HFFc6 (cell line): Measurements from ENCODE around the gene CRYBB1. TPM values are rescaled to one million over a fixed set of nuclear protein-coding genes. Genes with fewer than 3 reads are reported as not detected.

Source experiments
- DNase-seq: peaks from one replicate; pipeline ENCODE4 v3.0.0-alpha.2; 2018
- H3K27ac Mint-ChIP-seq: 2 replicates; pipeline ENCODE4 v1.8.0; 2020; ENCODE audit warnings: mild to moderate bottlenecking, mixed read lengths
- H3K27me3 Mint-ChIP-seq: 2 replicates; pipeline ENCODE4 v1.8.0; 2021; ENCODE audit warnings: mild to moderate bottlenecking, moderate library complexity, mixed read lengths; ENCODE audit not compliant: insufficient read depth
- H3K36me3 Mint-ChIP-seq: 2 replicates; pipeline ENCODE4 v1.8.0; 2021; ENCODE audit warnings: low read depth, mixed read lengths
- H3K4me1 Mint-ChIP-seq: 2 replicates; pipeline ENCODE4 v1.8.0; 2020; ENCODE audit warnings: low read depth, mixed read lengths
- H3K4me3 Mint-ChIP-seq: 2 replicates; pipeline ENCODE4 v1.8.0; 2020; ENCODE audit warnings: mild to moderate bottlenecking, moderate library complexity, mixed read lengths
- H3K9me3 Mint-ChIP-seq: 2 replicates; pipeline ENCODE4 v1.8.0; 2020; ENCODE audit warnings: mild to moderate bottlenecking, mixed read lengths
- total RNA-seq, 6 experiments: library from RNA; stranded (reverse); fragmentation: NEBNext Ultra II Directional; extraction: Animal tissue kit (Norgen Biotek cat#: 25700); gene quantifications; 2 replicates in 1 of 6; 3 replicates in 5 of 6; pipeline ENCODE4 v1.2.3, GENCODE V29; 2021
- TF ChIP-seq, protein P1 (sequence below): fragments of 200-600 bp; sonication (generic); IDR thresholded peaks from 2 replicates; pipeline ENCODE4 v1.5.0; 2021; ENCODE audit warnings: antibody characterized with exemption, mild to moderate bottlenecking

The CRYBB1 gene
- total RNA-seq, 6 experiments from 2014 or later: not detected

DNA sequence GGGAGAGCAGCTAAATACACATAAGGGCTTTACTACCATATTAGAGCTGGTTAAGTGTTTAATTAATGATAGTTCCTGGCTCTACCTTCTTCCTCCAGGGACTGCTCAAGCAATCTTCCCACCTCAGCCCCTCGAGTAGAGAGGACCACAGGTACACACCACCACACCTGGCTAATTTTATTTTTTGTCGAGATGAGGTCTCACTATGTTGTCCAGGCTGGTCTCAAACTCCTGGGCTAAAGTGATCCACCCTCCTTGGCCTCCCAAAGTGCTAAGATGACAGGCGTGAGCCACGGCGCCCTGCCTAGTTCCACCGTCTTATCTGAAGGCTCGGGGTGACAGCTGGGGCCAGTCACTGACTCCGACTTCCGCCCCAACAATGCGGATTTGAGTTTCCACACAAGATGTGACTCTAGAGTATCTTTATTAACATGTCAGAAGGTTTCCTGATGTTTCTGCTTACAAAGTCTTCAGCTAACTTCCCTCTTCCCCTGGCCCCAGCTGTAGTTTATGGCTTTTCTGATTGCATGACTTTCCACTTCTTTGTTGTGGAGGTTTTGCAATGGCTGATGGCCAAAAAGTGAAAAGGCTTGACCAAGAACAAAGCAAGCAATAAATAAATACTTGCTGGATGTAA, 44.7 kb downstream of the CRYBB1 start:
- peaks cover 30% of the 10 kb centered on the region for H3K4me1 Mint-ChIP-seq
- H3K4me3 Mint-ChIP-seq: no peak overlapping the region
- H3K27ac Mint-ChIP-seq: no peak overlapping the region; the same call in 1 of the 2 replicates
- H3K36me3 Mint-ChIP-seq: peaks cover 28% of the 10 kb centered on the region
- peaks cover 2% of the 10 kb centered on the region for H3K27me3 Mint-ChIP-seq
- no peaks in the 10 kb centered on the region for H3K9me3 Mint-ChIP-seq
- no peak for DNase-seq
- TF ChIP-seq, protein P1, sequence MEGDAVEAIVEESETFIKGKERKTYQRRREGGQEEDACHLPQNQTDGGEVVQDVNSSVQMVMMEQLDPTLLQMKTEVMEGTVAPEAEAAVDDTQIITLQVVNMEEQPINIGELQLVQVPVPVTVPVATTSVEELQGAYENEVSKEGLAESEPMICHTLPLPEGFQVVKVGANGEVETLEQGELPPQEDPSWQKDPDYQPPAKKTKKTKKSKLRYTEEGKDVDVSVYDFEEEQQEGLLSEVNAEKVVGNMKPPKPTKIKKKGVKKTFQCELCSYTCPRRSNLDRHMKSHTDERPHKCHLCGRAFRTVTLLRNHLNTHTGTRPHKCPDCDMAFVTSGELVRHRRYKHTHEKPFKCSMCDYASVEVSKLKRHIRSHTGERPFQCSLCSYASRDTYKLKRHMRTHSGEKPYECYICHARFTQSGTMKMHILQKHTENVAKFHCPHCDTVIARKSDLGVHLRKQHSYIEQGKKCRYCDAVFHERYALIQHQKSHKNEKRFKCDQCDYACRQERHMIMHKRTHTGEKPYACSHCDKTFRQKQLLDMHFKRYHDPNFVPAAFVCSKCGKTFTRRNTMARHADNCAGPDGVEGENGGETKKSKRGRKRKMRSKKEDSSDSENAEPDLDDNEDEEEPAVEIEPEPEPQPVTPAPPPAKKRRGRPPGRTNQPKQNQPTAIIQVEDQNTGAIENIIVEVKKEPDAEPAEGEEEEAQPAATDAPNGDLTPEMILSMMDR: no peak

DNA sequence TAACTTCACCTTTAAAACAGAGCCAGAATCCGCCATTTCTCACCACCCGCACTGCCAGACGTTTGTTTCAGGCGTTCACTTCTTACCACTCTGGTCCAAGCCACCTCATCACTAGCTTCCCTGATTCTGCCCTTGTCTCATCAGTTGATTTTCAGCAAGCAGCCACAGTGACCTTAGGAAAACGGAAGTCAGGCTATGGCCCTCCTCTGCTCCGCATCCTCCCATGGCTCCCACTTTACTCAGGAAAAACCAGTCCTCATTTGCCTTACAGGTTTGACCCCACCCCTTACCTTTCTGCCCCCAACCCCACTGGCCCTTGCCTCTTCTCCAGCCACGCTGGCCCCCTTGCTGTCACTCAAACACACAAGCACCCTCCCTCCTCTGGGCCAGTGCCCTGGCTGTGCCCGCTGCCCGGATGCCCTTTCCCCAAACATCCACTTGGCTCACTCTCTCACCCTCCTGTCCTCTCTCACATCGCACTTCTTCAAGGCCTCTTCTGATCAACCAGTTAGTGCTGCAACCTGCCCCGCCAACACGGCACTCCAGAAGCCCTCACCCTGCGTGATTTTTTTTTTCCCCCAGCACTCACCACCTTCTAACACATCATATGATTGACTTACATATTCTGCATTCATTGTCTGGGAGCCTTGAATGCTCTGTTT, 46.8 kb downstream of the CRYBB1 start:
- Mint-ChIP-seq H3K4me1 (peaks cover 28% of the 10 kb centered on the region), H3K4me3 (no peak overlapping the region)

DNA sequence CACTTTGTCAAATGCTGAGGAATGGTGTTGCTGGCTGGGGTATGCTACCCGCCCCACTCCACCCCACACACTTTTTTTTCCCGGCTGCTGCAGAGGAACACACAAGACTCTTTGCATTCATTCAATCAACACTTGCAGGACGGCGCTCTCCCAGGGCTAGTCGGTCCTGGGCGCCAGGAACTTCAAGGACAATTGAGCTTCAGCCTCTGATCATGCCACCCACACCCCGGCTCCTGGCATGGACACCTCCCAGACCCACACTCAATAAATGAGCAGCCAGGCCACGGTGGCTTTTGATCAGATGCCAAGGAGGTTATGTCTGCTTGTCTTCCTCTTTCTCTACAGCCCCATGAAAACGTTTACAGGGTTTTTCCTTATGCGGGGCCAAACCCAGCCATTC, 47.7 kb downstream of the CRYBB1 start:
- peaks cover 2% of the 10 kb centered on the region for H3K27me3 Mint-ChIP-seq
- DNase-seq: no peak
- H3K27ac Mint-ChIP-seq: no peak overlapping the region
- TF ChIP-seq, protein P1: no peak
- no peaks in the 10 kb centered on the region for H3K9me3 Mint-ChIP-seq
- H3K36me3 Mint-ChIP-seq: peaks cover 16% of the 10 kb centered on the region
- H3K4me1 Mint-ChIP-seq: peaks cover 27% of the 10 kb centered on the region
- H3K4me3 Mint-ChIP-seq: no peak overlapping the region

More for the DNA sequence above, 46.8 kb downstream of the CRYBB1 start:
- Mint-ChIP-seq H3K9me3 (no peaks in the 10 kb centered on the region), H3K36me3 (peaks cover 16% of the 10 kb centered on the region), H3K27me3 (peaks cover 2% of the 10 kb centered on the region), H3K27ac (no peak overlapping the region; the same call in 1 of the 2 replicates)
- TF ChIP-seq, protein P1: no peak
- DNase-seq: no peak

DNA sequence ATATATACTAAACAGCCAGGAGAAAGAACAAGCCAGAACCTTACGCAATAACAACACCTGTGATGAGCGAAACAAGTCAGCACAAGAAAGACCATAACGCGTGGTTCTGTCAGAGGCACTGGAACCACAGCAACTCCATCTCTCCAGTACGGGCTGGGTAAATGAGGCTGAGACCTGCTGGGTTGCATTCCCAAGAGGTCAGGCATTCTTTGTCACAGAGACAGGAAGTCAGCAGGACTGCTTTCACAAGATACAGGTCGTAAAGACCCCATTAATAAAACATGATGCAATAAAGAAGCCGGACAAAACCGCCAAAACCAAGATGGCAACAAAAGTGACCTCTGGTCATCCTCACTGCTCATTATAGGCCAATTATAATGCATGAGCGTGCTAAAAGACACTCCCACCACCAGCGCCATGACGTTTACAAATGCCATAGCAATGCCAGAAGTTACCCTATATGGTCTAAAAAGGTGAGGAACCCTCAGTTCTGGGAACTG, 49.6 kb downstream of the CRYBB1 start:
- H3K27ac Mint-ChIP-seq: no peak overlapping the region
- peaks cover 5% of the 10 kb centered on the region for H3K27me3 Mint-ChIP-seq
- H3K36me3 Mint-ChIP-seq: peaks cover 10% of the 10 kb centered on the region
- H3K9me3 Mint-ChIP-seq: no peaks in the 10 kb centered on the region
- no peak overlapping the region for H3K4me3 Mint-ChIP-seq
- TF ChIP-seq, protein P1: no peak
- no peak for DNase-seq
- peaks cover 21% of the 10 kb centered on the region for H3K4me1 Mint-ChIP-seq

DNA sequence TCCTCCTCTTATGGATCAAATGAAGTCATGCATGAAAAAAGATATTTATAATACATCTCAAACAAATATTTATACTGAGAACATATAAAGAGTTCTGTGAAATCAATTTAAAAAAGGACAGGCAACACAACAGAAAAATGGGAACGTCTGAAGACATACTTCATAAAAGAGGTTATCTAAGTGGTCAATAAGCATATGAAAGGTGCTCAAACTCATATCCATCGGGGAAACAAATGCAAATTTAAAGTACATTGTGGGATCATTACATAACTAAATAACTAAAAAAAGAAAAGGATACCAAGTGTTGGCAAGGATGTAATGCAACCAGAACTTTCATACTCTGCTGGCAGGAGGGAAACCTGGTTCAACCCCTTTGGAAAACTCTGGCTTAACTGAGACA, 50.2 kb downstream of the CRYBB1 start:
- Mint-ChIP-seq H3K4me1 (peaks cover 20% of the 10 kb centered on the region), H3K9me3 (no peaks in the 10 kb centered on the region), H3K36me3 (peaks cover 9% of the 10 kb centered on the region), H3K27ac (no peak overlapping the region), H3K27me3 (peaks cover 5% of the 10 kb centered on the region), H3K4me3 (no peak overlapping the region)
- TF ChIP-seq, protein P1: no peak
- DNase-seq: no peak
